SK-N-DZ (cell line): ENCODE data around the gene POU2F1. TPM values are rescaled to one million over a fixed set of nuclear protein-coding genes. Genes with fewer than 3 reads are reported as not detected.

Source experiments
- DNase-seq: peaks from one replicate; pipeline ENCODE4 v3.0.0-alpha.2; 2015; ENCODE audit warnings: low spot score
- polyA plus RNA-seq, 2 experiments: library from polyadenylated mRNA; depleted of rRNA; stranded (reverse); fragments of >200 nt; gene quantifications; 2 replicates each; pipeline ENCODE4 v1.2.3, GENCODE V29; 2014

Gene POU2F1
- 9.5 and 11.5 TPM in 2 replicates for polyA plus RNA-seq (2014; cell fraction: cytosol; rRNA removed)
- 5.9 and 9.3 TPM in 2 replicates for polyA plus RNA-seq (2014; cell fraction: nucleus; rRNA removed)

- peak; percentile 97 for DNase-seq
Observed at GRCh38 chr1:167220537-167221125, at the start of gene POU2F1. TSS of gene POU2F1 (plus strand) at chr1:167220886. CDS start at chr1:167220898, 12 bp downstream.

DNA sequence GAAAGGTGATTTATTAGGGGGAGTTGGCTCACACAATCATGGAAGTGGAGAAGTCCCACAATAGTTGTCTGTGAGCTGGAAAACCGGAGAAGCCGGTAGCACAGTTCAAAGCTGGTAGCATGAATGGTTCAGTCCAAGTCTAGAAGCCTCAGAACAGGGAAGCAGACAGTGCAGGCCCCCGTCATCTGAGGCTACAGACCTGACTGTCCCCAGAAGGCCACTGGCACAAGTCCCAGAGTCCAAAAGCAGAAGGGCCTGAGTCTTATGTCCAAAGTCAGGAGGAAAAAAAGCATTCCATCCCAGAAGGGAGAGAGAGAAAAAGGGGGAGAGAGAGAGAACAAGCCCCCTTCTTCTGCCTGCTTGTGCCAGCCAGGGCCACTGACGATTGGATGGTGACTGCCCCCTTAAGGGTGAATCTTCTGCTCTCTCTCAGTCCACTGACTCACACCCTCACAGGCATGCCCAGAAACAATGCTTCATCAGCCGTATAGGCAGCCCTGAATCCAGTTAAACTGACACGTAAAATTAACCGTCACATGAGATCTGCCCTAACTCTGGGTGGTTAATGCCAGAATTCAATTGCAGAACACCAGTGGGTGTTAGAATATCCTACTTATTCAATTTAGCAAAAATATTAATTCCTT is 49.3 kb upstream of the POU2F1 start:
- no peak for DNase-seq

DNA sequence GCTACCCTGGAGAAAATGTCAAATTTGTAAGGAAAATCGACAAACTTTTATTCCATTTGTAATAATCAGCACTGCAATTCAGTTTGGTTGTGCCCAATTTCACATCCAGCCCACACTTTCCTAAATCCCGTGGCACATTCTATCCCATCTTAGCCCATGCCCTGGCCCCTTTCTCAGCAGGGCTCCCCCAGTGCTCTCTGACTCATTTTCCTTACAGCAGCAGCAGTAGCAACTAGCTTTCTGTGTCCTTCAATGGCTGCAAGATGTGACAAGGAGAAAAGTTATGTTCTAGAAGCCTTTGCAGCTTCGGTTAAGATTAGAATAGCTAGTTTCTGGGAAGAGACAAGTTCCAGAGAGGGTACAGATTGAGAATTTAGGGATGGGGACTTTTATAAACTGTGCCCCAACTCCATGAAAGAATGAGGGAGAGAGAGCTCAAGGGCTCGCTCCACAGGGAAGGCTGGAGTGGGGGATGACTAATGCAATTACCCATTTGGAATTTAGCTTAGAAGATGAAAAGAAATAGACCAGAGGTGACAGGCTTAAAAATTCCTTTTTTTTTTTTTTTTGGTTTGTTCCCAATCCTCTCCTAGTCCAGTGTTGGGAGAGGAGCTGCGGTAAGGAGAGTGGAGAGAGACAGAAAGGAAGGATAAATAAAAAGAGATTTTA is 47.0 kb upstream of the POU2F1 start:
- no peak for DNase-seq

DNA sequence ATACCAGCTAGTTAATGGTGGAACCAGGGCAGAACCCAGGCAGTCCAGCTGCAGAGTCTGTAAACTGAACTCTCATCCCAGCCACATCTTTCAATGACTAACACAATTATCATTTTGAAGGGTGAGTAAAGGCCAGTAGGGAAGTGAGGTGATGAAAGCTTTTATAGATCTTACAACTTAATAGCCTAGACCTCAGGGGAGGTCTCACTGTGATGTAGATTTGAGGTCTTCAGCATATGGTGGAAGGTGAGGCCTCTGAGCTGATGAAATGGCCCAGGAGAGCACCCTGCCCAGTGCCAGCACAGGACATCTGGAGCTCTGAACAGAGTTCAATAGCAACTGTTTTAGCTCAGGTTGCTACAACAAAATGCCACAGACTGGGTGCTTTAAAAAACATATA is 44.8 kb upstream of the POU2F1 start:
- DNase-seq: peak; percentile 32

- DNase-seq: no peak
Observed at GRCh38 chr1:167178831-167179230, 41.9 kb upstream of the POU2F1 start.

- DNase-seq: no peak
Observed at GRCh38 chr1:167182571-167183320, 37.9 kb upstream of the POU2F1 start.

DNA sequence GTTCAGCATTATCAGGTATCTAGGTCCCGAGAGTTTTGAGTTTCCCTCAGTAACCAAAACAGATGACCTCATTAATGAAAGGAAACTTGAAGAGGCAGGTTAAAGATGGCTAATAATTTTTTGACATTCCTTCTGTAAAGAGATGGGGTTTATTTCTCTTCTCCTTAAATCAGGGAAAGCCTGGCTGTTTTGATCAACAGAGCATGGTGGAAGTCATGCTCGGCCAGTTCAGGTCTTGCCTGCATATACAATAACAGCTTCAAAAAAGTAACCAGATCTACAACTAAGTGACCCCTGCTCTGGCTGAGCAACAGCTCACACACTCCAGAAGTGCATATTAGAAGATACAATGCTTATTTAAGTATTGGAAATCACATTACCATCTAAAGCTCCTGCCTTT is 36.6 kb upstream of the POU2F1 start:
- no peak for DNase-seq

DNA sequence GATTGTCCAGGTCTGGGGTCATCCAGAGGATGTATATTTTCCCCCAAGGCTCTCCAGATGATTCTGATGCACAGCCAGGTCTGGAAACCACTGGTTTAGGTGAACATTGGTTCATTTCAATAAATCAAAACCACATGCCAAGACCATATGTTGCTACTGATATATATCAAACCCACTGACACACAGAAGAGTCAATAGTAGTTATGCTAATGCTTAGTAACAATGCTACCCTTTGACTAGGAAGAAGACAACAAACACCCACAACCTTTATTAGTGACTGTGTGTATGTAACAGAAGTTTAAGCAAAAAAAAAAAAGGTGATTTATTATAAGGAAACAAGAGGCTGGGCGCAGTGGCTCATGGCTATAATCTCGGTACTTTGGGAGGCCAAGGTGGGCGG is 35.6 kb upstream of the POU2F1 start:
- peak; percentile 47 for DNase-seq

DNA sequence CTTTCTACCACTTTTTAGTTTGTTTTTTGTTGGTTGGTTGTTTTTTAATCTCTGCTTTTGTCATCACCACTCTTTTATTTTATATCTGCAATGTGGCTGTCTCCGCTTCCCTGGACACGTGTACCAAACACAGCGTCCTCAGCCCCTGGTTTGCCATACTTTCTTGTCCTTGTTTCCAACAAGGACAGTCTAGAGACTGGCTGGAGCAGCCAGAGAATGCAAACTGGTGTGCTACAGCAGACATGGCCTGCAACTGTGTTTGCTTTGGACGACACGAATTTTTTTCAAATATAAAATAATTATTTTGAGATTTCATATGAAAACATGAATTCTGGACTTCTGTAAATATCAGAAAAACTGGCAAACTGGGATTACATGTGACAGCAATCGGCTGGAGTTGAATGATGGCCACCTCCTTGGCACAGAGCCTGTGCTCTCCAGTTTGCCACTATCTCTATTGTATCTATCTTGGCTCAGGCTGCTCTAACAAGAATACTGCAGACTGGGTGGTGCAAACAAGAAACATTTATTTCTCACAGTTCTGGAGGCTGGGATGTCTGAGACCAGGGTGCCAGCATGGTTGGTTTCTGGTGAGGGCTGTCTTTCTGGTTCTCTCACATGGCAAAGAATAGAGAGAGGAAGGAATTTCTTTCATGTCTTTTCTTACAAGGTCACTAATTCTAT is 34.6 kb upstream of the POU2F1 start:
- DNase-seq: no peak

- no peak for DNase-seq
Observed at GRCh38 chr1:167186771-167187170, 33.9 kb upstream of the POU2F1 start.

DNA sequence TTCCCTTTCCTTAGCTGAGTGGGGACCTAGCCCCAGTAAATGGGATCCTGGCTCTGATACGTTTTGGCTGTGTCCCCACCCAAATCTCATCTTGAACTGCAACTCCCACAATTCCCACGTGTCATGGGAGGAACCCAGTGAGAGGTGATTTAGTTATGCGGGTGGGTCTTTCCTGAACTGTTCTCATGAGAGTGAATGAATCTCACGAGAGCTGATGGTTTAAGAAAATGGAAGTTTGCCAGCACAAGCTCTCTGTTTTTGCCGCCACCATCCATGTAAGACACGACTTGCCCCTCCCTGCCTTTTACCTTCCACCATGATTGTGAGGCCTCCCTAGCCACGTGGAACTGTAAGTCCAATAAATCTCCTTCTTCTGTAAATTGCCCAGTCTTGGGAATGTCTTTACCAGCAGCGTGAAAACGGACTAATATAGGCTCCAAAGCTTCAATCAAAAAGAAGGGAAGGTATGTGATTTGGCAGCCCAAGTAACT is 29.9 kb upstream of the POU2F1 start:
- DNase-seq: no peak

GRCh38 chr1:167191958-167192357 is 28.7 kb upstream of the POU2F1 start:
- DNase-seq: no peak

- no peak for DNase-seq
Observed at GRCh38 chr1:167194182-167194581, 26.5 kb upstream of the POU2F1 start.

DNA sequence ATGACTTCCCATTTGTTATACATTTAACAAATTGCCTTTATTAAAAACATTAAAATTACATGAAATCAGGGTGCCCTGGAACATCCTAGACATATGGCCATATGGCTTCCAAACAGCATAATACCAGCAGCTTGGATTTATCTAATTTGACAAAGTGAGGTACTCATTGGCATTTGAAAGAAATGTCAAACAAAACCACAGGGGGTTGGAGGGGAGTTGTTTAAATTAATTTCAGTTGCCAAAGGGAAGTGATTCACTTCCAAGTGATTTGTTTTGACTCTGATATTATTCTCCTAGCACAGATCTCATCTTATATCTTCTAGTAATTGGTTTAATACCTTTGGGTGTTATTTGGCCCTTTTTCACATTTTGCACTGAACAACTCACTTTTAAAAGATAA is 24.5 kb upstream of the POU2F1 start:
- no peak for DNase-seq

GRCh38 chr1:167197236-167197635 is 23.4 kb upstream of the POU2F1 start:
- DNase-seq: no peak

GRCh38 chr1:167197692-167198091 is 23.0 kb upstream of the POU2F1 start:
- no peak for DNase-seq

GRCh38 chr1:167198518-167199133 is 22.1 kb upstream of the POU2F1 start:
- no peak for DNase-seq

DNA sequence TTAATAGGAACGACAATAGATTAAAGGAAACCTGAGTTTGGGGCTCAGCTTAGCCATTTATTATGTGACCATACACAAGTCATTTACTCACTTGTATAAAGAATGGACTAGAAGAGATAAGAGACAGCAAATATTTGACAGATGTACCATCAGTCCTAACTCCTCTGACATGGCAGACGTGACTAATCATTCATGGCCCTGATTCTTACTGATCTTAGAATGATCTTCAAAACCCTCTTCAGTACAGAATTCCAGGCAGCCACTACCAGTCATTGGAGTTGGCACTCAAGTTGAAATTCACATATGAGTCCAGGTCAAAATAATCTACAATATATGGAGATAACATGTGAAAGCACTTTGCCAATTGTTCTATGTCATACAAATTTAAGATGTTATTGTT is 21.0 kb upstream of the POU2F1 start:
- no peak for DNase-seq

DNA sequence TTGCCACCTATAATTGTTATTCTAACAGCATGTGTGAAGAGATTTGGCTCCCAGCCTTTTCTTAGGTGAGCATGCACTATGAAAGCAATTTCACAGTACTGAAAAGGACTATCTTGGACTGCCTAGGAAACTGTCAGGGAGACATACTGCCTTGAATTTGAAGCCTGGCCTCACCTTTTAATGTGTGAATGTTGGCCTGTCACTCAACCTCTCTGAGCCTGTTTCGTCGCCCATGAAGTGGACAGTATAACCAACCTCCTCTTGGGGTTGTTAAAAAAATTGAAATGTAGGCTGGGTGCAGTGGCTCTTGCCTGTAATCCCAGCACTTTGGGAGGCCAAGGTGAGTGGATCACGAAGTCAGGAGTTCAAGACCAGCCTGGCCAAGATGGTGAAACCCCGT is 20.4 kb upstream of the POU2F1 start:
- no peak for DNase-seq

DNA sequence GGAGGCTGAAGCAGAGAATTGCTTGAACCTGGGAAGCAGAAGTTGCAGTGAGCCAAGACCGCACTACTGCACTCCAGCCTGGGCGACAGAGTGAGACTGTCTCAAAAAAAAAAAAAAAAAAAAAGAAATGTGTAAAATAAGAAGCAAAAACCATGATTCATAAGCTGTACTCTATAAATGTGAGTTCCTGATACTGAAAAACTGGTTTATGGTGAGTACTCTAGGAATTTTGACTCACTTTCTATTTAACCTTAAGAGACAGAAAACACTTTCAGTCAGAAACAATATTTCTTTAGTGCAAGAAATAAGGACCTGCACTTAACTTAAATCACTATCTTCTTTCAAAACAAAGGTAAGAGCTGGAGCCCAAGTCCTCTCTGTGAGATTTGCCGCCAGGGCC is 19.9 kb upstream of the POU2F1 start:
- no peak for DNase-seq

DNA sequence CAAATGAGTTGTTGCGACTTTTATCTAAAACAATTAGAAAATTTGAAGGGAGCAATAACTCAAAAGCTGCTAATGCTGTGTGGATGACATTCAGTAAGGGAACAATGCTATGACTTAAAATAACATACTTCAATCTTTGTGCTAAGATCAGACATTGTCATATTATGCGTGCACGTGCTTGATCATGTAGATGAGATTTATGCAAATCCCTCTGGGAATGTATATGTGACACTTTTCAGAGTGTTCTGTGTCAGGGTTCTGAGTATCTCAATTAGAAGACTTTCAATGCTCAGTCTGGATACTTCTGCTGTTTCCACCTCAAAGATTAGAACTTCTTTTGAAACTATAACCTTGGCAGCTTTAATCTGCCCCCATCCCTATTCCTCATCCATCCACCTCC is 18.6 kb upstream of the POU2F1 start:
- no peak for DNase-seq
